ENCODE data around the gene INPP5A. TPM values are rescaled to one million over a fixed set of nuclear protein-coding genes. Genes with fewer than 3 reads are reported as not detected.

The INPP5A gene
- total and polyA plus RNA-seq, 9 of the 15 experiments (the other 6 are each of a cell fraction or from before 2014, with no cell fraction given), result 0.66 to 11.6 (median 7.7) TPM

- 86% methylated on average over 9 of the region's 27 CpGs for WGBS (ENCODE audit: insufficient coverage, low coverage, missing lambda C conversion rate)
- no peak for FAIRE-seq
These were observed 162.8 kb downstream of the INPP5A start for GRCh38 chr10:132700156-132701098.

GRCh38 chr10:132701099-132701845, 163.7 kb downstream of the INPP5A start:
- H2AFZ ChIP-seq (ENCODE audit: low read depth, low read length), result no peak overlapping the region
- no peak overlapping the region for H3K27ac ChIP-seq (ENCODE audit: extremely low read depth, low read depth, low read length)
- H3K4me1 ChIP-seq (replicated peaks in 1 of 2; ENCODE audit: control insufficient read depth in 2 of 2, insufficient read depth in 2 of 2, low read length in 2 of 2), result no peaks in the 10 kb centered on the region
- POLR2A ChIA-PET, result no interaction called here
- no peaks in the 10 kb centered on the region for H3K9me1 ChIP-seq (ENCODE audit: control insufficient read depth, insufficient read depth, low read length)
- no peaks in the 10 kb centered on the region for H3K79me2 ChIP-seq (ENCODE audit: control insufficient read depth, insufficient read depth, low read length)
- H3K4me2 ChIP-seq (ENCODE audit: insufficient read depth, low read length), result no peak overlapping the region
- H3K36me3 ChIP-seq (ENCODE audit: control insufficient read depth, insufficient read depth, low read length), result no peaks in the 10 kb centered on the region
- CTCF ChIA-PET (ENCODE audit: low intra/inter-chr PET ratio), result no interaction called here
- no peaks in the 10 kb centered on the region for H4K20me1 ChIP-seq (replicated peaks; ENCODE audit: control insufficient read depth, insufficient read depth, low read length)
- FAIRE-seq (no peak), ATAC-seq (no peak), DNase-seq (ENCODE audit: extremely low read depth in 1 of 4, low spot score in 3 of 4) (no peak)
- no peak overlapping the region for H3K9ac ChIP-seq (ENCODE audit: insufficient read depth in 1 of 2, low read depth in 2 of 2, low read length in 2 of 2)
- H3K9me3 ChIP-seq (replicated peaks; ENCODE audit: control insufficient read depth, insufficient read depth, low read depth, low read length), result no peaks in the 10 kb centered on the region
- no peaks in the 10 kb centered on the region for H3K27me3 ChIP-seq (ENCODE audit: control insufficient read depth in 2 of 2, insufficient read depth in 2 of 2, low read length in 2 of 2)
- in situ Hi-C loops (cut with MboI), result no loop called here
- 76% methylated on average over 21 of the region's 26 CpGs for WGBS (ENCODE audit: insufficient coverage, low coverage, missing lambda C conversion rate)
- intact Hi-C loops (cut with micrococcal nuclease), result no loop called here
- H3K4me3 ChIP-seq, result no peak overlapping the region
- no TSS peak for BruUV-seq (replicated peaks)
- TF ChIP-seq CTCFL (IDR thresholded peaks at IDR 0.05; ENCODE audit: borderline replicate concordance, insufficient read depth, low read depth, low read length, poor library complexity, severe bottlenecking) (no peak), ZNF445 (CRISPR knock-in tag; IDR thresholded peaks at IDR 0.05; ENCODE audit: low read depth) (no peak), NR2C2 (CRISPR knock-in tag; IDR thresholded peaks at IDR 0.05) (no peak), NR2C2 (tag; IDR thresholded peaks at IDR 0.05) (no peak), STAT6 (CRISPR knock-in tag; IDR thresholded peaks at IDR 0.05) (no peak), ZZZ3 (IDR thresholded peaks at IDR 0.05) (no peak)

More at GRCh38 chr10:132700156-132701098, 162.8 kb downstream of the INPP5A start:
- no TSS peak for BruUV-seq (replicated peaks)
- no peaks in the 10 kb centered on the region for H3K27me3 ChIP-seq (ENCODE audit: control insufficient read depth in 2 of 2, insufficient read depth in 2 of 2, low read length in 2 of 2)
- H2AFZ ChIP-seq (ENCODE audit: low read depth, low read length), result no peak overlapping the region
- H4K20me1 ChIP-seq (replicated peaks; ENCODE audit: control insufficient read depth, insufficient read depth, low read length), result no peaks in the 10 kb centered on the region
- ChIA-PET POLR2A (no interaction called here), CTCF (ENCODE audit: low intra/inter-chr PET ratio) (no interaction called here)
- no peak for DNase-seq (ENCODE audit: extremely low read depth in 1 of 4, low spot score in 3 of 4)
- no peaks in the 10 kb centered on the region for H3K79me2 ChIP-seq (ENCODE audit: control insufficient read depth, insufficient read depth, low read length)
- in situ Hi-C loops (cut with MboI) (no loop called here), intact Hi-C loops (cut with micrococcal nuclease) (no loop called here)
- H3K9me1 ChIP-seq (ENCODE audit: control insufficient read depth, insufficient read depth, low read length), result no peaks in the 10 kb centered on the region
- ATAC-seq, result no peak
- TF ChIP-seq SREBF1 (IDR thresholded peaks at IDR 0.05; ENCODE audit: borderline replicate concordance, low read depth, low read length) (no peak), HMG20A (CRISPR knock-in tag; conservative IDR thresholded peaks at IDR 0.05) (no peak)
- no peak overlapping the region for H3K4me3 ChIP-seq
- no peaks in the 10 kb centered on the region for H3K4me1 ChIP-seq (replicated peaks in 1 of 2; ENCODE audit: control insufficient read depth in 2 of 2, insufficient read depth in 2 of 2, low read length in 2 of 2)
- H3K9me3 ChIP-seq (replicated peaks; ENCODE audit: control insufficient read depth, insufficient read depth, low read depth, low read length), result no peaks in the 10 kb centered on the region
- H3K4me2 ChIP-seq (ENCODE audit: insufficient read depth, low read length), result no peak overlapping the region
- no peak overlapping the region for H3K9ac ChIP-seq (ENCODE audit: insufficient read depth in 1 of 2, low read depth in 2 of 2, low read length in 2 of 2)
- H3K27ac ChIP-seq (ENCODE audit: extremely low read depth, low read depth, low read length), result no peak overlapping the region
- H3K36me3 ChIP-seq (ENCODE audit: control insufficient read depth, insufficient read depth, low read length), result no peaks in the 10 kb centered on the region

Measured in K562 (cell line).